GM18868 (cell line): Measurements from ENCODE around the gene FBLN7.
A peak's percentile ranks its signal among the peaks of the same experiment; 100 is the strongest.
"Not testable (repeated sequence)": the region's sequence is repeated elsewhere in the genome, so short reads cannot be mapped to it uniquely, and the experiment has no call there.

ENCODE experiments used
- ATAC-seq: cut with Tn5 transposase; IDR thresholded peaks from one replicate; pipeline ENCODE4 v1.9.1; 2021; ENCODE audit warnings: mild to moderate bottlenecking, moderate library complexity; ENCODE audit not compliant: unreplicated experiment

Gene FBLN7

DNA sequence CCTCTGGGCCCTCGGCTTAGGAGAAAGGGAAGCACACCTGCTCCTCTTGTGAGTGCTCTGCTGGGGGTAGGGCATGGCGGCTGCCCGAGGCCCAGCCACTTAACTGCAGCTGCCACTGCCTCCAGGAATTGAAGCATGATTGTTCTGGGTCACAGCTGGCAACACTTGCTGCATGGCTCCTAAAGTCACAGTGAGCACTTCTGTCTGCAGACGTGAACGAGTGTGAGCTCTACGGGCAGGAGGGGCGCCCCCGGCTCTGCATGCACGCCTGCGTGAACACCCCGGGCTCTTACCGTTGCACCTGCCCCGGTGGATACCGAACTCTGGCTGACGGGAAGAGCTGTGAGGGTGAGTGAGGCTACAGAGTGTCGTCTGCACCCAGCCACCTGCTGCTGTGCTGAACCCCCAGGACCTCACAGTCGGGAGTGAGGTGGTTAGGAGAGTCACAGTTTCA is 44.4 kb downstream of the FBLN7 start:
- no peak for ATAC-seq

DNA sequence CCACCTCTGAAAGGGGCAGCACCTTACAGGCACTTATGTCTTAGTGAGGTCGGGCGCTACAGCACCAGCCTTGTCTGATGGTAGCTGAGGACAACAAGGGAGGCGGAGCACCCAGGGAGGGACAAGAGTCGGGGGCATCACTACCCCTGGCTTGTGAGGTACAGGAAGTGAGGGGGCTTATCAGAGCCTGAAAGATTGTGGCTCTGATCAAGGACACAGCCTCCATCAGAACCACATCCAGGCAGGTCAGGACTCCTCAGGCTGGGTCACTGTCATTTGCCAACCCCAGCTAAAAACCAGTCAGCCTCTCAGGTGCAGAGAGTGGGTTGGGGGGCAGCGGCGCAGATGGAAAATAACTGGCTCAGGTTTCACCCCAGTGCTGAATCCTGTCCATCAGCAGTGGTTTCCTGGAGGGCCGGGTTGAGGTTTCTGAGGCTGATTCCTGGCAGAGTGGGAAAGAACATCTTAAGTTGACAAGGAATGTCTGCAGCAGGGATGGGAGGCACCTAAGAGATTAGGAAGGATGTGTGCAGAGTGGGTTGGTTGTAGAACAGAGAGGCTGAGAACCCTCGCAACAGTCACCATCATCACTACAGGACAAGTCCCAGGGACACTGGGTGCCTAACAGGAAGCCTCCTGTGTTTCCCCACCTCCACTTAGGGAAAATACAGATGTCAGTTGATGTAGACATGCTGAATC is 45.3 kb downstream of the FBLN7 start:
- no peak for ATAC-seq

DNA sequence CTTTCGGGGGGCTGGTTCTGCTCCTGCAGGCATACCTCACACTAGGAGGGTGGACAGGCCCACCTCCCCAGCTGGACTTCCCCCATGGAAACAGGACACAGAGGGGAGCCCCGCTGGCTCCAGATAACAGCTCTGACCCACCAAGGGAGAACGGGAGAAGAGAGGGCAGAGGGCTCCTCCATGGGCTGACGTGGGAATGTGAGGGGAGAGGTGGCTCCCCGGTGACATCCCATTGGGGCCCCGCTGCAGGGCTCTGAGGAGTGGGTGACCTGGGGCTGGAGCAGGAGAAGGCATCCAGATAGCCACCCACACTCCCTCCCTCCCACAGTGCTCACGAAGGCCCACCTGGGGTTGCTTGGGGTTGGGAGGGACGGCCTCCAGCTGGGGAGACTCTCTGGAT is 45.9 kb downstream of the FBLN7 start:
- no peak for ATAC-seq

DNA sequence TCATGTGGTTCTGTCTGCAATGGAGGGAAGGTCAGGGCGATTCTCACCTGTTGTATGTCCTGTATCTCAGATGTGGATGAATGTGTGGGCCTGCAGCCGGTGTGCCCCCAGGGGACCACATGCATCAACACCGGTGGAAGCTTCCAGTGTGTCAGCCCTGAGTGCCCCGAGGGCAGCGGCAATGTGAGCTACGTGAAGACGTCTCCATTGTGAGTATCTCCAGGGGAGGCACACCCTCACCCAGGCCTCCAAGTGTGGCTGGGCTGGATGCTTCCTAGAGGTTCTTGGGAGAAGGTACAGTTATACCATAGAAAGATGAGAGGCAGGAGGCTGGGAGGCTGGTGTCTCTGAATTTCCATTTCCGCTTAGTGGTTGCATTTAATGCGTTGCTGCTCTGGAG is 46.9 kb downstream of the FBLN7 start:
- ATAC-seq: no peak

DNA sequence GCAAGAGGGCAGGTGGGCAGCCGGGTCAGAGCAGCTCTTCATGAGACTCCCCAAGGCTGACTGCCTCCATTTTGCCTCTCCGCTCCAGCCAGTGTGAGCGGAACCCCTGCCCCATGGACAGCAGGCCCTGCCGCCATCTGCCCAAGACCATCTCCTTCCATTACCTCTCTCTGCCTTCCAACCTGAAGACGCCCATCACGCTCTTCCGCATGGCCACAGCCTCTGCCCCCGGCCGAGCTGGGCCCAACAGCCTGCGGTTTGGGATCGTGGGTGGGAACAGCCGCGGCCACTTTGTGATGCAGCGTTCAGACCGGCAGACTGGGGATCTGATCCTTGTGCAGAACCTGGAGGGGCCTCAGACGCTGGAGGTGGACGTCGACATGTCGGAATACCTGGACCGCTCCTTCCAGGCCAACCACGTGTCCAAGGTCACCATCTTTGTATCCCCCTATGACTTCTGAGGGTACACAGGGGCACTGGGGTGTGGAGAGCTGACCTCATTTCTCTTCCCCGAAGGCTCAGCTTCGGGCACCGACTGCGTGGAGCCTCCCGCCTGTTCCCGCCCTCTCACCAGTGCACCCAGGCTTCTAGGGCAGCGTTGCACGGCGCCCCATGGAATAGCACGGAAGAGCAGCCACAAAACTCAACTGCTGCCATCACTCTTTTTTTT is 49.0 kb downstream of the FBLN7 start:
- ATAC-seq: no peak

DNA sequence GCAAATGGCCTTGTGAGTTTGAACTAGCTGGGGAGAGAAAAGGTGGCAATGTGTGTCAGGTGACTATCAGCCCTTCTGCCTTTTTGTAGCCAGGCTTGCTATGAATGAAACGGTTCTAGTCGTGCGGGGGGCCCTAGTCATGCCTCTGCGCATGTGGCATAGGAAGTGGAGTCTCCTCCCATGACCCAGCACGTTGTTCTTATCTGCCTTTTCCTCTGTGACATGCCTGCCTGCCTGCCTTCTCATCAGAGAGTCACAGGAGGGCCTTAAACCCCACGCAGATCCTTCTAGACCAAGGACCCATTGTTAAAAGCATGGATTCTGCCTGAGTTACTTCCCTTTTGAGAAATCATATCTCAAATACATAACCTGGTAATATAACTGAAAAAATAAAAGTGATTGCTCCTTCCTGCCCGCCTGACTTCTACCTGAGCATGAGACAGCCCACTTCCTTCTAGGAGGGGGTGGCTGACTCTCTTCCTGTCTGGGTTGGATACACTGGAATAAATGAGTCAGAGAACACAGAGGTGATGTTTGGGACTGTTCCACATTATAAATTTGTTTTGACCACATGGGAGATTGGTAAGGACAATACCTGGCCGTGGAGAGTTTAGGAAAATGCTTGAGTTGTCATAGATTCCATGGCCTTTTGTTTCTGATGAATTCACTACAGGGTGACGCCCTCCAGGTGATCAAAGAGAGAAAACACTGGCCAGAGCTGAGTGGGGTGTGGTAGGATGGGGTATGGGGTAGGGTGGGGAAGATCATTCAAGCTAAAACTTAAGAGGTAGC is 49.8 kb downstream of the FBLN7 start:
- ATAC-seq: no peak

DNA sequence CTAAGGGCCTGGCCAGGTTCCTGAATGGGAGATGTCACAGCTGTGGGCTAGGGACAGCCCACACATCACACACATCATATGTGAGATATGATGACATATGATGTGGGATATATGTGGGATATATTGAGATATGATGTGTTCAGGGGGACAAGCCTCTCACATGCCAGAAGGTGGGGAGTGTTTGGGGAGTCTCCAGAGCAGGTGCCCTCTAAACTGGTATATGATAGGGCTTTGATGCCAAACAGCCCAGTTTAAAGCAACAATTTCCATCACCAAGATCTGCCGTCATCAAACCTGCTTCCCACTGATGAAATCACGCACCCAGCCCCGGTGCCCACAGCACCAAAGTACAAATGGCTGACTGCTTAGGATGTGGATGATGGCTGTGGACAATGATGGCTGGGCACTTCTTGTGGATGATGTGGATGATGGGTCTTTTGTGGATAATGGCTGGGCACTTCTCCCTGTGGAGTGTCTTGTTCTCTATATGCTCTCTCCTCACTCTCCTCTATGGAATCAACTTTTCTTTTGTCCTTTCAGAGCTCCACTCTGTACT is 50.9 kb downstream of the FBLN7 start:
- no peak for ATAC-seq

DNA sequence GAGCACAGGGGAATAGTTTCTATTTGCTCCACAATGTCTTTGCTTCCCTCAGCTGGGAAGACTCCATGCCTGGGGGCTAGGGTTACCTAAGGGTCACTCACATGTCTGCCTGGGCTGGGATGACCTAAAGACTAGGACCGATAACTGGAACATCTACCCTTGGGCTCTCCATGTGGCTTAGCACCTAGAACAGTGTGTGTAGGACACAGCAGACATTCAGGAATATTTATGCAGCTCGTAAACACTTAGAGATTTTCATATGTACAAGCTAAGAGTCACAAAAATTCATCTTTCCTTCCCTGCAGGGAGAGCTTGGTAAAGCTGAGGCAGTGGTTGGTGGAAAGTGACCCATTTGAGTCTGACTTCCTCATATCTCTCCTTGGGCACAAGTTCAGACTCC is 55.8 kb downstream of the FBLN7 start:
- no peak for ATAC-seq

DNA sequence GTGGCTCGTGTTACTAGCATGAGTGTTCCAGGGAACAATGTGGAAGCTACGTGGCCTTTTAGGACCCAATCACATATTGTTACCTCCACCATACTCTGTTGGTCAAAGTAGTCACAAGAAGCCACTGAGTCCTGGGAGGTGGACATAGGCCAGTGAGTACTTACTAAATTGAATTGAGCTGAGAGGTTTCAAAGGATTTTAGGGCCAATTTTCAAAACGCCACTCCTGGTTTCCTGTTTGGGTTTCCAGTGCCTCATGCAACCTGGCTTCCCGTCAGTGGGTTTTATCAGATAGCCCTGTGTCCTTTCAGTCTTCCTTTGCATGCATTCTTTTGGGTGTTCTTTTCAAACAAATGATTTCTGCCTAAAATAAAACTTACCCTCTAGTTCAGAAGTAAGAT is 56.3 kb downstream of the FBLN7 start:
- ATAC-seq: no peak

DNA sequence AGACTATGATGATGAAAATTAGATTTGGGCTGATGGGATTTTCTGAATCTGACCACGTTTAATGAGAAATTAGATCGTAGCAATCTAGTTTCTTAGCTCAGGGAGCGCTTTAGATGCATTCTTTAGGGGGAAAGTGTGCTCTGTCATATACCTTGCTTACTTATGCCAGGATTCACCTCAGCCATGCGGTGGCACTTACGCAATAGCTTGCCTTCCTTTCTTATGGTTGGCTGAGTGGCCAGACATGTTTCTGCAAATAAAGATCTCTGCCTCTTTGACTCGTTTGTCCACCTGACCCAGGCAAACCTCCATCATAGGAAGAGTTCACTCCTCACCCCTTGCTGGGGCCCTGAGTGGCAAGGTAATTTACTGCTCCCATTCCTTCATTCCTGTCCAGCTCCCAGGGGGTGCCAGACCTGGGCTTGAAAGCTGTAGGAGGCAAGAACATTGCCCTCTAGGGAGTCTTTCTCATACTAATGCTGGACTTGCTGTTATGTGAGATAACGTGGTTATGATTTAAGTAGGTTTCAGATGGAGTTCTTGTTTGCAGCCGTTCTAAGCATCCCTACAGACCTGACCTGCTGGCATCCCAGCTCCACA is 57.1 kb downstream of the FBLN7 start:
- no peak for ATAC-seq

DNA sequence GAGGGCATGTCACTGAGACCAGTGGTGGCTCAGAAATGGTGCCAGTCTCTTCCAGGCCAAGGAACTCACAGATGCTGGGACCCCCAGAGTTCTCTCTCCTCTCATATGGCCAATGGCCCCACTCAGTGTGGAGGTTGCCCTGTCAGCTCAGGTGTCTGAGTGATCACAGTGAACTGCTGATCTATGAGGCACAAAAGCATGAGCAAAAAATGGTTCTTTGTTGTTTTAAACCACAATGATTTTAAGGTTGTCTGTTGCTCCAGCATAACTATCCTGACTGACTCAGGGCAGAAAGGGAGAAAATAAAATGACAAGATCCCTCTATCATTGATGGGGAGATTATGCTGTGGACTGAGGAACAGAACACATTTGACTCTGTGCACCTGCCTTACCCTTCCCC is 57.8 kb downstream of the FBLN7 start:
- ATAC-seq: no peak

DNA sequence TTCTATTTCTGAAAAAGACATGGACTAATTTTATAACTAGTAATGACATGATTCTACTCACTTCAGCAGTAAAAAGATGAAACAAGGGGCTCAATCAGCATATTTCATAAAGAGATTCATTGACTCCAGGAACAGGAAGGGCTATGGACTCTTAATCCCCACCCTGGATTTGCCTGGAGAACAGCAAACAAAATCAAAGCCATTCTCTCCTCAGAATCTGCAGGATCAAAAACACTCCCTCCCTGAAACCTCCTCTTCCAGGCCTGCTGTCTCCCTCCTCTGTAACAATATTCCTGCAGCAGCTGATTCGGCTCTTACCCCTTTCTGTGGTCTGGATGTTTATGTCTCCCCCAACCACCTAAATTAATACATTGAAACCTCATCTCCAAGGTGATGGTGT is 59.7 kb downstream of the FBLN7 start:
- ATAC-seq: no peak

DNA sequence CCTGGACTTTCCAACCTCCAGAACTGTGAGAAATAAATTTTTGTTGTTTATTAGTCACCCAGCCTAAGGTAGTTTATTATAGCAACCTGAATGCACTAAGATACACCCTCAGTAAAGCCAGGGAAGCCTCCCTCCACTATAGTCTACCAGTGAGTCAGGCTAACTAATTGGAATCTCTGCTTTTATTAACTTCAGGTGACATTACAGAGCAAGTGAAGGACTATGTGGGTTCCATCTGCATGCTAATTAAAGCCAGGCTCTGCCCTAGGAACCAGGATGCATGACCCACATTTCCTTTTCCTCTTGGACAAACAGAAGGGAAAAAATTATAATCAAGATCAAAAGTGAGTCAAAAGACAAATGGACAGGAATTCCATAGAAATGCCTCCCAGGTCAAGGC is 60.6 kb downstream of the FBLN7 start:
- no peak for ATAC-seq

DNA sequence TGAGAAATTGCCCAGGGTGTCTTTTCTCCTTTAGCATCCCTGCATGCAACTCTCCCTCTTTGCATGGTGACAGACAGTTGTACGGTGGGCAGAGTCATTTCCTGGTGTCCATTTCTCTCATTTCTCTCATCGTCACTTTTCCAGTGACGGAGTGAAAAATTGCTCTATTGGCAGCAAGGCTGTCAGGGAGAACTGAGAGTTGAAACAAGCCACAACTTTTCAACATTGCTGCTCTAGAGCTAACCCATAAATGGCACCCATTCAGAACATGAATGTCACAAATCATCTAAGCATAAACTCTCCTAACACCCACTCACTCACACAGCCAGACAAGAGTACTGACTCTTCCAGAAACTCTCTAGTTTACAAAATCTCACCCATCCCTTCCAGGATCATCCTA is 61.0 kb downstream of the FBLN7 start:
- peak; percentile 59 for ATAC-seq

DNA sequence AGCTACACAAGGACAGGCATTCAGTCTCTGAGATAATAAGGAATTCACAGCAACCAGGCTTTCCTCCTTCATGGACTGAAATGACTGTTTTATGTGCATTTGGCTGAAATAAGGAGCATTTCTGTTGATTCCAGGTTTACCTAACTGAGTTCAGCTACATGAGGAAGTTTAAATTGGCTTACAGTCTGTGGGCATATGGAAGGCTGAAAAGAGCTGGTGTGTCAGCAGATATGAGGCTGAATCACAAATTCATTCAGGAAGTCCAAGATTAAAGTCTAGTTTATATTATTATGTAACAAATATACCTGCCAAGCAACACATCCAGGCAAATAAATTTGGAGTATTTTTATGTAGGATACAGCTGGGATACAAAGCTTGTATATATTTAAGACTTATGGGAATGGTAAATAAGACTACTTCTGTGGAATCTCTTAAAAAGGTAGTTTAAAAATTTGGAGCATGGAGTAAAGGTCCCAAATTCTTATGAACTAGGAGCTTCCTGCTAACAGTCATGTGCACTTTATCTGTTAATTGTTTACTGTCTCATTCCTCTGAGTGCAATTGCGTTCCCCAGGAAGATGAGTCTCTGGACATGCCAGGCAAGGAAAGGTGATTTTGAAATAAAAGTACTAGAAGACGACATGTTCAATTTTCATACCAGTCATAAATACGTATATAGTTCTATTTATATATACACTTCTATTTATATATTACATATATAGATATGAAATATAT is 63.7 kb downstream of the FBLN7 start:
- no peak for ATAC-seq

DNA sequence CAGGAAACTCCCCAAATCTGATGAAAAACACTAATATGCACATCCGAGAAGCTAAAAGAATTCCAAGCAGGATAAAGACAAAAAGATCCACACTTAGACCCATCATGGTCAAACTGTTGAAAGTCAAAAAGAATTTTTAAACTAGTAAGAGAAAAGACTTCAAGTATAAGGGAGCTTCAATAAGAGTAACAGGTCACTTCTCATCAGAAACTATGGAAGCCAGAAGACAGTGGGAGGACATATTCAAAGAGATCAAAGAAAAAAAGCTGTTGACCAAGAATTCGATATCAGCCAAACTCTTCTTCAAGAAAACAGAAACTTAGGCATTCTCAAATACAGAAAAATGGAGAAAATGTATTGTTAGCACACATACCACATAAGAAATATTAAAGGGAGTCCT is 66.2 kb downstream of the FBLN7 start:
- no peak for ATAC-seq

DNA sequence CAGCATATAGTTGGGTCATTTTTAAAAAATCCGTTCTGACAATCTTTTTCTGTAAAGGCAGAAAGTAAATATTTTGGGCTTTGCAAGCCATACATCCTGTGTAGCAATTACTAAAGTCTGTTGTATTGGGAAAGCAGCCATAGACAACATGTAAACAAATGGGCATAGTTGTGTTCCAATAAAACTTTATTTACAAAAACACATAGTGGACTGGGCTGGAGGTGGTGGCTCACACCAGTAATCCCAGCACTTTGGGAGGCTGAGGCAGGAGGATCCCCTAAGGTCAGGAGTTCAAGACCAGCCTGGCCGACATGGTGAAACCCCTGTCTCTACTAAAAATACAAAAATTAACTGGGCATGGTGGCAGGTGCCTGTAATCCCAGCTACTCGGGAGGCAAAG is 69.7 kb downstream of the FBLN7 start:
- ATAC-seq: not testable (repeated sequence)

DNA sequence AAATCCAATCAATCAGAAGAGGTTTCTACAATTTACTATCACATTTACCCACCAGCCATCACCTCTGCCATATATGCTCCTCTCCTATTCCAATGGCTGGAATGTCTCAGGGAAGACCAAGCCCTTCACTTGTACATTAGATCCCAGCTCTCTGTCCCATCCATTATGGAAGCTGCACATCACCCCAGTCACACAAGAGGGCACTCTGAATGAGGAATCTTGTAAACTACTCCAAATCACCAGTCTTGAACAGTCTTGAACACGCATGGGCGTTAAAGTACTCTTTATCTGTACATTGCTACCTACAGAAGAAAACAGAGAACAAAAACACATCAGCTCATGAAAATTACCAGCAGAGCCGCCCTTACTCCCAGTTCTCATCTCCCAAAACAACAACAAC is 78.0 kb downstream of the FBLN7 start:
- ATAC-seq: no peak

DNA sequence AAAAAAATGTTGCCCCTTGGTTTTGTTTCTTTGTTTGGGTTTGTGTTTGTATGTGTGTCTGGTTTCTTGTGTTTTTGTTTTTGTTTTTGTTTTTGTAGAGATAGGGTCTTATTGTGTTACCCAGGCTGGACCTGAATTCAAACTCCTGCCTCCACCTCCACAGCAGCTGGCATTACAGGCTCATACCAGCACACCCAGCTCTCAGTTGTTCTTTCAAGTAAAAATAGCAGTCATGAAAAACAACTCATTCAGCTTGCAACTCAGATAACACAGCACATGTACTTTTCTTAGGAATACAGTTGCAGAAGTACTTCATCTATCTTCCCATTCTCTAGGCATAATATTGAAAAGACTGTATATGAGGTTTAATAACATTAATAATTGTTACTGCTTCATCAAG is 79.7 kb downstream of the FBLN7 start:
- ATAC-seq: no peak

DNA sequence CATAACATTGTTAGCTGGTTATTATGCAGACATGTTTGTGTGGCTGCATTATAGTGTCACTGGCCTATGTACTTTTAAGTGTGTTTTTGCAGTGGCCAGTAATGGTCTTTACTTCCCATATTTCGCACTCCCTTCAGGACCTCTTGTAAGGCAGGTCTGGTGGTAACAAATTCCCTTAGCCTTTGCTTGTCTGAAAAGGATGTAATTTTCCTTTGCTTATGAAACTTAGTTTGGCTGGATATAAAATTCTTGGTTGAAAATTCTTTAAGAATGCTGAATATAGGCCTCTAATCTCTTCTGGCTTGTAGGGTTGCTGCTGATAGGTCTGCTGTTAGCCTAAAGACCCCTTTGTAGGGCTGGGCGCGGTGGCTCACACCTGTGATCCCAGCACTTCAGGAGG is 82.0 kb downstream of the FBLN7 start:
- ATAC-seq: no peak

DNA sequence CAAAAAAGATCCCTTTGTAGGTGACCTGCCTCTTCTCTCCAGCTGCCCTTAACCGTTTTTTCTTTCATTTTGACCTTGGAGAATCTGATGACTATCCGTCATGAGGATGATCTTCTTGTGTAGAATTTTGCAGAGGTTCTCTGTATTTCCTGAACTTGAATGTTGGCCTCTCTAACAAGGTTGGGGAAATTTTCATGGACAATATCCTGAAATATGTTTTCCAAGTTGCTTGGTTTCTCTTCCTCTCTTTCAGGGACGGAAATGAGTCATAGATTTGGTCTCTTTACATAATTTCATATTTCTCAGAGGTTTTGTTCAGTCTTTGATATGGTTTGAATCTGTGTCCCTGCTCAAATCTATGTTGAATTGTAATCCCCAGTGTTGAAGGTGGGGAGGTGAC is 82.6 kb downstream of the FBLN7 start:
- no peak for ATAC-seq
